GM23338 (cell line): ENCODE measurements around the gene MATR3.

ENCODE experiments used
- CREB1 ChIP-seq: fragments of 250-450 bp; sonication (Bioruptor Pico); IDR thresholded peaks from 2 replicates; pipeline ENCODE4 v1.5.0; 2020; ENCODE audit warnings: low read depth, mild to moderate bottlenecking, moderate library complexity
- CTCF ChIP-seq, 2 experiments: fragments of 200-600 bp in 1 of 2; sonication (generic) in 1 of 2; conservative IDR thresholded peaks; 2 replicates each; pipeline versions ENCODE4 v1.5.1 to v1.6.1; 2016 to 2017; ENCODE audit warnings: antibody characterized with exemption in 2 of 2, low read depth in 2 of 2, mild to moderate bottlenecking in 2 of 2, moderate library complexity in 1 of 2
- EZH2 ChIP-seq: fragments of 200-600 bp; sonication (generic); IDR thresholded peaks from one replicate; pipeline ENCODE4 v1.8.0; 2017; ENCODE audit warnings: antibody characterized with exemption, mild to moderate bottlenecking, low read depth; ENCODE audit not compliant: unreplicated experiment
- STAT1 ChIP-seq: IDR thresholded peaks from one replicate; pipeline ENCODE4 v1.6.1; 2016; ENCODE audit warnings: antibody characterized with exemption; ENCODE audit not compliant: unreplicated experiment

GRCh38 chr5:139246394-139246793 is 47.1 kb upstream of the MATR3 start:
- no peak for TF ChIP-seq CREB1 (CRISPR knock-in tag)
- TF ChIP-seq CTCF (conservative IDR thresholded peaks at IDR 0.05; ENCODE audit: low read depth in 2 of 2), result no peak; a peak in 1 of 4 replicates
- no peak for TF ChIP-seq STAT1
- TF ChIP-seq EZH2, result no peak
